Progenitor cell of endocrine pancreas (in vitro differentiated cells): ENCODE results near the gene CAMKK1. TPM values are rescaled to one million over a fixed set of nuclear protein-coding genes. Genes with fewer than 3 reads are reported as not detected.
A peak's percentile ranks its signal among the peaks of the same experiment; 100 is the strongest.

Experiments
- DNase-seq: peaks from one replicate; pipeline ENCODE4 v3.0.0; 2021; ENCODE audit warnings: low spot score; ENCODE audit not compliant: unreplicated experiment
- H3K27ac Mint-ChIP-seq: 2 replicates; pipeline ENCODE4 v1.8.0; 2021; ENCODE audit warnings: mild to moderate bottlenecking, moderate library complexity, mixed read lengths
- H3K27me3 Mint-ChIP-seq: 2 replicates; pipeline ENCODE4 v1.8.0; 2021; ENCODE audit warnings: mixed read lengths
- H3K36me3 Mint-ChIP-seq: 2 replicates; pipeline ENCODE4 v1.8.0; 2022; ENCODE audit warnings: mixed read lengths; ENCODE audit not compliant: insufficient read depth
- H3K4me1 Mint-ChIP-seq: 2 replicates; pipeline ENCODE4 v1.8.0; 2021; ENCODE audit warnings: low read depth, mixed read lengths
- H3K4me3 Mint-ChIP-seq: 2 replicates; pipeline ENCODE4 v1.8.0; 2021; ENCODE audit warnings: low read depth, mild to moderate bottlenecking, moderate library complexity, mixed read lengths
- H3K9me3 Mint-ChIP-seq: 2 replicates; pipeline ENCODE4 v1.8.0; 2021; ENCODE audit warnings: low read depth, mixed read lengths
- total RNA-seq: library from RNA; stranded (reverse); gene quantifications from 2 replicates; pipeline ENCODE4 v1.2.1, GENCODE V29; 2021
- TF ChIP-seq, protein P1 (sequence below): fragments of 200-600 bp; sonication (generic); IDR thresholded peaks from one replicate; pipeline ENCODE4 v1.5.0; 2021; ENCODE audit warnings: antibody characterized with exemption, mild to moderate bottlenecking; ENCODE audit not compliant: unreplicated experiment

Gene CAMKK1
- total RNA-seq, 1 donor from 2014 or later: 3.6 TPM

- H3K4me1 Mint-ChIP-seq: peaks cover 2% of the 10 kb centered on the region
- DNase-seq: no peak
- H3K27ac Mint-ChIP-seq: no peak overlapping the region
- H3K27me3 Mint-ChIP-seq: peaks cover 4% of the 10 kb centered on the region
- H3K9me3 Mint-ChIP-seq: no peaks in the 10 kb centered on the region
- no peaks in the 10 kb centered on the region for H3K36me3 Mint-ChIP-seq
- TF ChIP-seq, protein P1, sequence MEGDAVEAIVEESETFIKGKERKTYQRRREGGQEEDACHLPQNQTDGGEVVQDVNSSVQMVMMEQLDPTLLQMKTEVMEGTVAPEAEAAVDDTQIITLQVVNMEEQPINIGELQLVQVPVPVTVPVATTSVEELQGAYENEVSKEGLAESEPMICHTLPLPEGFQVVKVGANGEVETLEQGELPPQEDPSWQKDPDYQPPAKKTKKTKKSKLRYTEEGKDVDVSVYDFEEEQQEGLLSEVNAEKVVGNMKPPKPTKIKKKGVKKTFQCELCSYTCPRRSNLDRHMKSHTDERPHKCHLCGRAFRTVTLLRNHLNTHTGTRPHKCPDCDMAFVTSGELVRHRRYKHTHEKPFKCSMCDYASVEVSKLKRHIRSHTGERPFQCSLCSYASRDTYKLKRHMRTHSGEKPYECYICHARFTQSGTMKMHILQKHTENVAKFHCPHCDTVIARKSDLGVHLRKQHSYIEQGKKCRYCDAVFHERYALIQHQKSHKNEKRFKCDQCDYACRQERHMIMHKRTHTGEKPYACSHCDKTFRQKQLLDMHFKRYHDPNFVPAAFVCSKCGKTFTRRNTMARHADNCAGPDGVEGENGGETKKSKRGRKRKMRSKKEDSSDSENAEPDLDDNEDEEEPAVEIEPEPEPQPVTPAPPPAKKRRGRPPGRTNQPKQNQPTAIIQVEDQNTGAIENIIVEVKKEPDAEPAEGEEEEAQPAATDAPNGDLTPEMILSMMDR: peak; percentile 21
- no peak overlapping the region for H3K4me3 Mint-ChIP-seq
Measured at GRCh38 chr17:3907483-3908216, 14.8 kb upstream of the CAMKK1 start.

- DNase-seq: no peak
- Mint-ChIP-seq H3K4me1 (peaks cover 2% of the 10 kb centered on the region), H3K9me3 (no peaks in the 10 kb centered on the region), H3K27ac (no peak overlapping the region), H3K27me3 (peaks cover 3% of the 10 kb centered on the region), H3K36me3 (no peaks in the 10 kb centered on the region), H3K4me3 (no peak overlapping the region)
- TF ChIP-seq, protein P1: no peak
Measured at GRCh38 chr17:3906881-3907280, 14.0 kb upstream of the CAMKK1 start.

- TF ChIP-seq, protein P1: no peak
- peaks cover 8% of the 10 kb centered on the region for H3K27me3 Mint-ChIP-seq
- H3K9me3 Mint-ChIP-seq: no peaks in the 10 kb centered on the region
- H3K4me3 Mint-ChIP-seq: no peak overlapping the region
- peaks cover 2% of the 10 kb centered on the region for H3K4me1 Mint-ChIP-seq
- no peaks in the 10 kb centered on the region for H3K36me3 Mint-ChIP-seq
- H3K27ac Mint-ChIP-seq: no peak overlapping the region
- no peak for DNase-seq
Measured at GRCh38 chr17:3905017-3905520, 12.2 kb upstream of the CAMKK1 start.

DNA sequence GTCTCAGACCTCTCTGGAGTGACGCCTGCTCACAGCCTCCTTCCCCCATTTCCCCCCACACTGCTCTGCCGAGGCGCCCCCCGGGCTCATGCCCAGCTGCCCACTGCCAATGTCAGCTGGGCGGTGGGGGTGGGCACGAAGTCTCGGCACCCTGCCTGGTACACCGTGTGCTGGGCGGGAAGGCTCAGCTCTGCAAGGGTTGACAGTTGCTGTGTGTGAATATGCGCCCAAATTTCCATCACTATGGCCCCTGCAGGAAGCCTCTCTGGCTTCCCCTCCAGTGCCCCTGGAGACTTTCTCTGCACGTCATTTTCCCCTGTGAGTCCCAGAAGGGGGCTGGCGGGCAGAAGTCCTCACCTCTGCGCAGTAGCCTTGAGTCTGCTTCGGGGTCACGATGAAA is 11.6 kb upstream of the CAMKK1 start:
- peaks cover 8% of the 10 kb centered on the region for H3K27me3 Mint-ChIP-seq
- no peaks in the 10 kb centered on the region for H3K36me3 Mint-ChIP-seq
- no peak for DNase-seq
- no peak overlapping the region for H3K27ac Mint-ChIP-seq
- TF ChIP-seq, protein P1: no peak
- no peak overlapping the region for H3K4me3 Mint-ChIP-seq
- H3K9me3 Mint-ChIP-seq: no peaks in the 10 kb centered on the region
- H3K4me1 Mint-ChIP-seq: peaks cover 2% of the 10 kb centered on the region

GRCh38 chr17:3903881-3904290 is 11.0 kb upstream of the CAMKK1 start:
- TF ChIP-seq, protein P1: no peak
- DNase-seq: no peak
- no peaks in the 10 kb centered on the region for H3K9me3 Mint-ChIP-seq
- peaks cover 8% of the 10 kb centered on the region for H3K27me3 Mint-ChIP-seq
- peaks cover 2% of the 10 kb centered on the region for H3K4me1 Mint-ChIP-seq
- H3K27ac Mint-ChIP-seq: peak overlapping the region; percentile 52
- H3K4me3 Mint-ChIP-seq: no peak overlapping the region
- no peaks in the 10 kb centered on the region for H3K36me3 Mint-ChIP-seq
